ENCODE measurements around the gene SHC4. TPM values are rescaled to one million over a fixed set of nuclear protein-coding genes. Genes with fewer than 3 reads are reported as not detected.

Gene SHC4
- polyA plus RNA-seq, 1 donor from 2014 or later: 4.5 TPM

GRCh38 chr15:48858401-48858800 lies 105.3 kb downstream of the SHC4 start:
- no peak overlapping the region for H3K4me2 ChIP-seq (ENCODE audit: low read length)

GRCh38 chr15:48856942-48857341 lies 106.8 kb downstream of the SHC4 start:
- no peaks in the 10 kb centered on the region for H3K9me2 ChIP-seq (ENCODE audit: insufficient read depth, low read length)
- H3K79me2 ChIP-seq (replicated peaks; ENCODE audit: insufficient read depth, low read length): no peaks in the 10 kb centered on the region
- no peak overlapping the region for H2AFZ ChIP-seq (ENCODE audit: low read depth, low read length)
- no peaks in the 10 kb centered on the region for H3K36me3 ChIP-seq (ENCODE audit: insufficient read depth, low read length)
- no peak overlapping the region for H3K9ac ChIP-seq (ENCODE audit: low read length)
- no peak overlapping the region for H3K27ac ChIP-seq (ENCODE audit: low read length)
- no peak overlapping the region for H3K4me2 ChIP-seq (ENCODE audit: low read length)
- no peaks in the 10 kb centered on the region for H3K9me3 ChIP-seq (ENCODE audit: low read length)
- no peaks in the 10 kb centered on the region for H3F3A ChIP-seq (ENCODE audit: insufficient read depth, low read length, poor library complexity, severe bottlenecking)
- H3K4me3 ChIP-seq (ENCODE audit: low read length): no peak overlapping the region
- H4K20me1 ChIP-seq (ENCODE audit: insufficient read depth): no peaks in the 10 kb centered on the region
- no peaks in the 10 kb centered on the region for H3K27me3 ChIP-seq (ENCODE audit: insufficient read depth, low read depth, low read length)
- TF ChIP-seq SMC3 (conservative IDR thresholded peaks at IDR 0.05; ENCODE audit: poor library complexity) (no peak), EZH2 (IDR thresholded peaks at IDR 0.05; ENCODE audit: borderline replicate concordance, insufficient read depth, low read length, poor library complexity, severe bottlenecking) (no peak), RAD21 (conservative IDR thresholded peaks at IDR 0.05) (no peak), CTCF (IDR thresholded peaks at IDR 0.05; ENCODE audit: poor library complexity, severe bottlenecking) (no peak), EP300 (conservative IDR thresholded peaks at IDR 0.05; ENCODE audit: poor library complexity, severe bottlenecking) (no peak), TAF1 (IDR thresholded peaks at IDR 0.05; ENCODE audit: low read depth) (no peak), MXI1 (conservative IDR thresholded peaks at IDR 0.05; ENCODE audit: poor library complexity, severe bottlenecking) (no peak), POLR2AphosphoS5 (IDR thresholded peaks at IDR 0.05) (no peak)

More at GRCh38 chr15:48858401-48858800, 105.3 kb downstream of the SHC4 start:
- Histone ChIP-seq H3K4me3 (ENCODE audit: low read length) (no peak overlapping the region), H2AFZ (ENCODE audit: low read depth, low read length) (no peak overlapping the region), H3K9ac (ENCODE audit: low read length) (no peak overlapping the region), H3K36me3 (ENCODE audit: insufficient read depth, low read length) (no peaks in the 10 kb centered on the region), H3K27ac (ENCODE audit: low read length) (no peak overlapping the region), H3K27me3 (ENCODE audit: insufficient read depth, low read depth, low read length) (no peaks in the 10 kb centered on the region), H4K20me1 (ENCODE audit: insufficient read depth) (no peaks in the 10 kb centered on the region), H3K9me2 (ENCODE audit: insufficient read depth, low read length) (no peaks in the 10 kb centered on the region), H3K79me2 (replicated peaks; ENCODE audit: insufficient read depth, low read length) (no peaks in the 10 kb centered on the region), H3K9me3 (ENCODE audit: low read length) (no peaks in the 10 kb centered on the region), H3F3A (ENCODE audit: insufficient read depth, low read length, poor library complexity, severe bottlenecking) (no peaks in the 10 kb centered on the region)
- TF ChIP-seq TAF1 (IDR thresholded peaks at IDR 0.05; ENCODE audit: low read depth) (no peak), RAD21 (conservative IDR thresholded peaks at IDR 0.05) (no peak), SMC3 (conservative IDR thresholded peaks at IDR 0.05; ENCODE audit: poor library complexity) (no peak), POLR2AphosphoS5 (IDR thresholded peaks at IDR 0.05) (no peak), REST (IDR thresholded peaks at IDR 0.05; ENCODE audit: borderline replicate concordance) (no peak), MXI1 (conservative IDR thresholded peaks at IDR 0.05; ENCODE audit: poor library complexity, severe bottlenecking) (no peak), EZH2 (IDR thresholded peaks at IDR 0.05; ENCODE audit: borderline replicate concordance, insufficient read depth, low read length, poor library complexity, severe bottlenecking) (no peak), CTCF (IDR thresholded peaks at IDR 0.05; ENCODE audit: poor library complexity, severe bottlenecking) (no peak), EP300 (conservative IDR thresholded peaks at IDR 0.05; ENCODE audit: poor library complexity, severe bottlenecking) (no peak)
